COLO668 (cell line): ENCODE data around the gene NPEPL1.

Source experiments
- DNase-seq: peaks from one replicate; lab custom pipeline; 2025; ENCODE audit not compliant: unreplicated experiment; lab: John Stamatoyannopoulos, UW

NPEPL1 gene

GRCh38 chr20:58657986-58658385, 34.6 kb upstream of the NPEPL1 start:
- no peak for DNase-seq

- DNase-seq: no peak
Observed at GRCh38 chr20:58658760-58659159, 33.8 kb upstream of the NPEPL1 start.

- peak; percentile 34 for DNase-seq
Observed at GRCh38 chr20:58659841-58660240, 32.8 kb upstream of the NPEPL1 start.

GRCh38 chr20:58660855-58661597, 31.6 kb upstream of the NPEPL1 start:
- DNase-seq: no peak

GRCh38 chr20:58661598-58662473, 30.8 kb upstream of the NPEPL1 start:
- no peak for DNase-seq

GRCh38 chr20:58664331-58664730, 28.3 kb upstream of the NPEPL1 start:
- DNase-seq: no peak

- DNase-seq: peak; percentile 20
Observed at GRCh38 chr20:58664883-58665282, 27.7 kb upstream of the NPEPL1 start.

GRCh38 chr20:58665606-58666005, 27.0 kb upstream of the NPEPL1 start:
- DNase-seq: peak; percentile 33

GRCh38 chr20:58666702-58667101, 25.9 kb upstream of the NPEPL1 start:
- DNase-seq: no peak

GRCh38 chr20:58667975-58668374, 24.6 kb upstream of the NPEPL1 start:
- no peak for DNase-seq

- DNase-seq: no peak
Observed at GRCh38 chr20:58668901-58669286, 23.7 kb upstream of the NPEPL1 start.

- DNase-seq: no peak
Observed at GRCh38 chr20:58669287-58670006, 23.2 kb upstream of the NPEPL1 start.

GRCh38 chr20:58670102-58670501, 22.5 kb upstream of the NPEPL1 start:
- no peak for DNase-seq

- no peak for DNase-seq
Observed at GRCh38 chr20:58670659-58671058, 21.9 kb upstream of the NPEPL1 start.

GRCh38 chr20:58673119-58673518, 19.5 kb upstream of the NPEPL1 start:
- no peak for DNase-seq

- no peak for DNase-seq
Observed at GRCh38 chr20:58675146-58675584, 17.4 kb upstream of the NPEPL1 start.

GRCh38 chr20:58675641-58676040, 17.0 kb upstream of the NPEPL1 start:
- DNase-seq: no peak

- no peak for DNase-seq
Observed at GRCh38 chr20:58676161-58676560, 16.4 kb upstream of the NPEPL1 start.

- DNase-seq: no peak
Observed at GRCh38 chr20:58677079-58677604, 15.5 kb upstream of the NPEPL1 start.

GRCh38 chr20:58677808-58678207, 14.8 kb upstream of the NPEPL1 start:
- DNase-seq: no peak

GRCh38 chr20:58678806-58679205, 13.8 kb upstream of the NPEPL1 start:
- DNase-seq: no peak
